Ecto neural progenitor cell (in vitro differentiated cells): ENCODE measurements around the gene TBC1D14.
A peak's percentile ranks its signal among the peaks of the same experiment; 100 is the strongest.

Experiments
- DNase-seq: peaks from one replicate; pipeline ENCODE4 v3.0.0-alpha.2; 2018; ENCODE audit warnings: low spot score

TBC1D14 gene

DNA sequence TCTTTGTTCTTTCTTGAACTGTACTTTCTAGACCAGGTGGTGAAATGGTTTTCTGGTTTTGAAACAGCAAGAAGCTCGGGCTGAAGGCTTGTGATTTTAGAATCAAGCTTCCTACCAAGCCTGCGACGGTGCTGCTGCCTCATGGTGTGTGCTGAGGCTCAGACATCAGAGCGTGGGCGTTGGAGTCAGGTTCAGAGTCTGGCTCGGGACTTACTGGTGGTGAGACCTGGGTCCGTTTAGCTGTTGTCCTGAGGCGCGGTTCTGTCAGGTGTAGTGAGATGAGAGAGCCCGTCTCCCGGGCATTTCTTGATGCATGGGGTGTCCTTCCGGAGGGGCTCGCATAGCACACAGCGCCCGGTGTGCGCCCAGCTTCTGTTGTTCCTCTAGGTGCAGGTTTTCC lies 113.9 kb downstream of the TBC1D14 start:
- DNase-seq = no peak

- no peak for DNase-seq
These were observed 114.3 kb downstream of the TBC1D14 start for GRCh38 chr4:7023901-7024300.

- DNase-seq = no peak
These were observed 114.8 kb downstream of the TBC1D14 start for GRCh38 chr4:7024336-7024890.

- DNase-seq = no peak
These were observed 115.5 kb downstream of the TBC1D14 start for GRCh38 chr4:7025040-7025602.

DNA sequence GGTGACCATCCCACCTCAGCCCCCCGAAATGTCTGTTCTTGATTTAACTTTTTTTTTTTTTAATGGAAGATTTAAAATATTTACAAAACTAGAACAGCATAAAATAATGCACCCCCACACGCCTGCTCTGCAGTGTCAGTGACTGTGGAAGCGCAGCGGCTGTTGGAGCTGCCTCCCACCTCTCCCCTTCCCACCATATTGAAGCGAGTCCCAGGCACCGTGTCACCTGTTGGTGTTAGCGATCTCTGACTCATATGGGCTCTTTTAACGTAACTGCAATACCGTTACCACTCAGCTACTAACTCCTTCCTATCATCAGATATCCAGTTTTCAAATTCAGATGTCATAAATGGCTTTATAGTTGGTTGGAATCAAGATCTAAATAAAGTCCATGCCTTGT lies 116.5 kb downstream of the TBC1D14 start:
- DNase-seq = no peak

GRCh38 chr4:7027284-7027683 lies 117.7 kb downstream of the TBC1D14 start:
- no peak for DNase-seq

GRCh38 chr4:7027913-7028312 lies 118.3 kb downstream of the TBC1D14 start:
- DNase-seq = no peak

DNA sequence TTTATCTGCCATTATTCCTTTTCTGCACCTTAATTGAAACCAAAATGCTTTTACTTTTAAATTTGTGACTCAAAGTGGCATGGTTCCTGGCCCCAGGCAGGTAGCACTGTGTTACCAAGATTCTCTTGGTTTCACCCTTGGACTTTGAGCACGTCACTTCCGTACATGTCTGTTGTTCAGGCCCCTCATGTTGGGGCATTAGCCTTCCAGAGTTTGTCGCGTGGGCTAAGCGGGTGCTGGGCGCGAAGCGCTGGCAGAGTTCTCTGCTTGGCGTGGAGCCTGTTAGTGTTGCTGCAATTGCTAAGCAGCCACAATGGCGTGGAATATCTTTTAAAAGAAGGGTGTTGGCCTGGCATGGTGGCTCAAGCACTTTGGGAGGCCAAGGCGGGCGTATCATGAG lies 119.6 kb downstream of the TBC1D14 start:
- DNase-seq = no peak

GRCh38 chr4:7029921-7030320 lies 120.3 kb downstream of the TBC1D14 start:
- DNase-seq = no peak

DNA sequence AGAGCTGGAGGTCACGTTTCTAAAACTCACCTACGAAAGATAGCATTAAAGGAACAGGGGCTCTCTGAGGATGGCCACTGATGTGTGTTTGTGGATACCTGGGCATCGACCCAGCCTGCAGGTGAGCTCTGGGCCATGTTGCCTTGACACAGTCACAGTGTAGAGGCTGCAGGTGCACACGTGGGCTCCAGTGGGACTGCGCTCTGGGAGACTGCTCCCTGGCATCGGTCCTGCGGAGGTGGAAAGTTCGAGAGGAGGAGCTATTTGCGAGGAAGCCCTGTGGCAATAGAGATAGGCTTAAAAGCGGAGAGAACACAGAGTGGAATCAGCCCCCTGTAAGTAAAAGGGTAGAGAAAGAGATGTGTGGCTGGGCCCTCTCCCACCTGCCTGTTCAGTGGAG lies 121.2 kb downstream of the TBC1D14 start:
- no peak for DNase-seq

DNA sequence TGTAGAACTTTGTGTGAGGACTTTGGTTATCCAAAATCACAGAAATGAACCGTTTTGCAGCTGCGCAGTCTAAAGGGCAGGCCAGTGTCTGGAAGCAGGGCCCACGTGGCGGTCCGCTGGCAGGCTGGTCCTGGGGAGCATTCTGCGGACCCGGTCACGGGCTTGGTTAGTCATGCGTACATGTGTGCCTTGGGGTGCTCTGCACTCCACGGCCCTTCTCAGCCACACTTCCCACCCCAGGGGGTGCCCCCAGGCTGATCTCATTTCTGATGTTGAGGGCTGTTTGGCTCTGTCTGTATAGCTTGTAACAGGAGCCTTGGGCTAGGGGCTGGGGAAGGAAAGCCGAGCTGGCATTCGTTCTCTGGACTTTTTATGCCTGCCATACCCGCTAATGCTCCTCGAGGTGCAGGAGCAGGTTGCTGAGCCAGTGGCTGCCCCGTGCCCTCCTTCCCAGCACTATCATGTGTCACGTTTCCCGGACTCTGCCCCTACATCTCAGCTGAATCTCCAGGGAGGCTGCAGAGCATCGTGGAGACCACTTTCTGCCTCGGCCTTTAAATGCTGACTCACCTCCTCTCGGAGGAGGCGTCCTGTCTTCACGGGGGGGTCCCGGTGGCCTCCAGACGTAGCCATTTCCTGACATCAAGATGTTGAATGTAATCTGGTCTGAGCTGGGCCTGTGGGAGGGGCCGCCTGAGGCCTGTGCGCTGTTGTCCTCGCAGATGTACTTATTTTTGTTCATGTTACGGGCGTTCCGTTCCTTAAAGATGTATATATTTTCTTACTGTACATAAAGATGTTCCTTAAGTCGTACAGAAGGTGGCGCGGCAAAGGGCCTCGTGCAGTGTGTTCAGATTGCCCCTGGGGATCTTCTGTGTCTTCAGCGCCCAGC lies 122.2 kb downstream of the TBC1D14 start:
- no peak for DNase-seq

- DNase-seq = no peak
These were observed 123.0 kb downstream of the TBC1D14 start for GRCh38 chr4:7032596-7032995.

- no peak for DNase-seq
These were observed 124.8 kb downstream of the TBC1D14 start for GRCh38 chr4:7034262-7035081.

DNA sequence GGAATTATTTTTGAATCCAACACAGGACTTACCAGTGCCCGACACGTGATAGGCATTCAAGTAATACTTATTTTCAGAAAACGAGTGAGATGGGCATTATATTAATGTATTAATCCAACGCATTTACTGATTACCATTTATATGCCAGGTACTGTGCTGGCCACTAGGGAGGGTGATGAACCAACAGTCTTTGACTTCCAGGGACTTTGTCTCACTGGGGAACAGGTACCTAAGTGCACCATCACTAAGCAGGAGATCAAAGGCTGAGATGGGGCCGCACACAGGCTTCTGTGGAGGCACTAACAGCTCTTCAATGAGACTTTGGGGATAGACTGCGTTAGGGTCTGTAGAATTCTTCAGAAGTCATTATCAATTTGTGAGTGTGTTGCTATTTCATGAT lies 127.8 kb downstream of the TBC1D14 start:
- DNase-seq = no peak

GRCh38 chr4:7040765-7041164 lies 131.1 kb downstream of the TBC1D14 start:
- DNase-seq = no peak

- DNase-seq = no peak
These were observed 131.6 kb downstream of the TBC1D14 start for GRCh38 chr4:7041246-7041645.

DNA sequence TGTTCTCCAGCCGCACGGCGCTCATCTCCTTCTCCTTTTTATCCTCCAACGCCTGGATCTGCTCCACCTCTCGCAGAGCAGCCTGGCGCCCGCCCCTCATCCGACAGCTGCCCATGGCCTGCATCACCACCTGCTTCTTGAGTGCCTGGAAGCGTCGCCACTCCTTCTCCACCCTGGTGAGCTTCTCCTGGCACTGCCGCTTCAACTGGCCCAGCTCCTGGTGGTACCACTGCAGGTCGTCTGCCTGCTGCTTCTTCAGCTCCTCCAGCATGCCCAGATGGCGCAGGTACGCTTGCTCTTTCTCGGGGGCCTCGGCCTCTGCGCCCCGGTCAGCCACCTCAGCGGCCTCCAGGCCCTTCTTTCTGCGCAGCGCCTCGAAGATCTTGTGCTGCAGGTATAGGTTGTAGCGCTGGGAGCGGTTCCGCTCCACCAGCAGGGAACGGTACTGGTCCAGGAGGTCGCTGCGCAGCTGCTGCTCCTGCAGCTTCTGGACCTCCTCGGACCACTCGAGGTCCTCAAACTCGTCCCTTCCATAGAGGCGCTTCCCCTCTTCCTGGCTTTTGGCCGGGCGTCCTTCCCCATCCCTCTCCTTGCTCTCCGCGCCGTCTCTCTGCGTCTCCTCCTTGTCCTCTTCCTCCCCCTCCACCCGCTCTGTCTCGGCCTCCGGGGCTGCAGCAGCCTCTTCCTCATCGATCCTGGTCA lies 132.3 kb downstream of the TBC1D14 start:
- no peak for DNase-seq

- DNase-seq = peak; percentile 99
These were observed 133.1 kb downstream of the TBC1D14 start for GRCh38 chr4:7042503-7043283.

DNA sequence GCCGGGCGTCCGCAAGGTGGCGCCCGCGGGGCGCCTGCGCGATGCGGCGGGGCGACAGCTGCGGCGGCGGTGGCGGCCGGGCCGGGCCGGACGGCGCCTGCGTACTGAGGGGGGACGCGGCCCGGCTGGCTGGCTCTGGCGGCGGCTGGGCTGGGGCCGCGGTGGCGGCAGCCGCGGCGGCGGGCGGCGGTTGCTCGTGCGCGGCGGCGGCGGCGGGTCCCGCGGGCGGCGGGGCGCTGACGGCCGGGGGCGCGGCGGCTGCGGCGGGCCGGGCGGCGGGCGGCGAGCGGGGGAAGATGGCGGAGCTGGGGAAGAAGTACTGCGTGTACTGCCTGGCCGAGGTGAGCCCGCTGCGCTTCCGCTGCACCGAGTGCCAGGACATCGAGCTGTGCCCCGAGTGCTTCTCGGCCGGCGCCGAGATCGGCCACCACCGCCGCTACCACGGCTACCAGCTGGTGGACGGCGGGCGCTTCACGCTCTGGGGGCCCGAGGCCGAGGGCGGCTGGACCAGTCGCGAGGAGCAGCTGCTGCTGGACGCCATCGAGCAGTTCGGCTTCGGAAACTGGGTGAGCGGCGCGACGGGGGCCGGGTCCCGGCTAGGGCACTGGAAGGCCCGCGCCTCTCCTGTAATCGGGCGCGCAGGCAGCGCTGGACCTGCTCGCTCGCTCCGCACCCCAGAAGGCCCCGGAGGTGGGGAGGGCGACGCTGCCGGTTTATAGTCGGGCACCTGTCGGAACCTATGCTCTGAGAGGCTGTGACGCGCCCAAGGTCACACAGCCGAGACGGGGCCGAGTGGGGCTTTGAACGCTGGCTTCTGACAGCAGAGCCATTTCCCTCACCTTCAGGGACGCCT lies 133.9 kb downstream of the TBC1D14 start, which contains the start of gene TADA2B:
TSS of gene TADA2B (plus strand) at position 89 of the 853 bp plus-strand sequence. CDS start at position 297, 208 bp downstream.
- peak; percentile 76 for DNase-seq
